ENCODE results near the gene KBTBD6.
"Not testable (repeated sequence)": the region's sequence is repeated elsewhere in the genome, so short reads cannot be mapped to it uniquely, and the experiment has no call there.

Gene KBTBD6

DNA sequence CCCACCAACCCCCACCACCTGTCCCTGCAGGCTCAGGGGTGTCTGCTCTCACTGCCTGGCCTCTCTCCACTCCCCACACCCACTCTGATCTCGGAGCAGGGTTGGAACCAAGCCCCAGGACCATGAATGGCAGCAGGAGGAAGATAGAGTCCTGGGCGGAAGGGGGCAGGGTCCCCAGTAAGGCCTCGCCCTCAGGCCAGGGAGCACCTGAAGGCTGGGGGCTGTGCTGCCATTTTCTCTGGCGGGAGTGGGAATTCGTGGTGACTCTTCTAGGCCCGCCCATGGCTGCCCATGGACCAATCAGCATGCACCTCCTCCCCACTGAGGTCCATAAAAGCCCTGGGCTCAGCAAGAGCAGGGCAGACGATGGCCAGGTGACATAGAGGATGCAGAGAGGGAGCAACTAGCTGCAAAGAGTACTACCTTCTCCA, 25.0 kb downstream of the KBTBD6 start:
- H3K27me3 ChIP-seq (ENCODE audit: control insufficient read depth, insufficient read depth, low read length), result no peaks in the 10 kb centered on the region
- no peak overlapping the region for H3K9ac ChIP-seq
- H2AFZ ChIP-seq, result no peak overlapping the region
- TF ChIP-seq, protein P1, sequence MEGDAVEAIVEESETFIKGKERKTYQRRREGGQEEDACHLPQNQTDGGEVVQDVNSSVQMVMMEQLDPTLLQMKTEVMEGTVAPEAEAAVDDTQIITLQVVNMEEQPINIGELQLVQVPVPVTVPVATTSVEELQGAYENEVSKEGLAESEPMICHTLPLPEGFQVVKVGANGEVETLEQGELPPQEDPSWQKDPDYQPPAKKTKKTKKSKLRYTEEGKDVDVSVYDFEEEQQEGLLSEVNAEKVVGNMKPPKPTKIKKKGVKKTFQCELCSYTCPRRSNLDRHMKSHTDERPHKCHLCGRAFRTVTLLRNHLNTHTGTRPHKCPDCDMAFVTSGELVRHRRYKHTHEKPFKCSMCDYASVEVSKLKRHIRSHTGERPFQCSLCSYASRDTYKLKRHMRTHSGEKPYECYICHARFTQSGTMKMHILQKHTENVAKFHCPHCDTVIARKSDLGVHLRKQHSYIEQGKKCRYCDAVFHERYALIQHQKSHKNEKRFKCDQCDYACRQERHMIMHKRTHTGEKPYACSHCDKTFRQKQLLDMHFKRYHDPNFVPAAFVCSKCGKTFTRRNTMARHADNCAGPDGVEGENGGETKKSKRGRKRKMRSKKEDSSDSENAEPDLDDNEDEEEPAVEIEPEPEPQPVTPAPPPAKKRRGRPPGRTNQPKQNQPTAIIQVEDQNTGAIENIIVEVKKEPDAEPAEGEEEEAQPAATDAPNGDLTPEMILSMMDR (IDR thresholded peaks at IDR 0.05), result no peak
- H3K79me2 ChIP-seq, result no peaks in the 10 kb centered on the region
- H3K27ac ChIP-seq, result no peak overlapping the region
- H3K36me3 ChIP-seq (ENCODE audit: control insufficient read depth, insufficient read depth, low read length), result no peaks in the 10 kb centered on the region
- H3K4me3 ChIP-seq (ENCODE audit: low read depth, low read length), result no peak overlapping the region
- H3K4me2 ChIP-seq (ENCODE audit: low read length), result no peak overlapping the region
- H3K9me3 ChIP-seq (ENCODE audit: control insufficient read depth, low read length), result no peaks in the 10 kb centered on the region
- no peaks in the 10 kb centered on the region for H3K4me1 ChIP-seq

DNA sequence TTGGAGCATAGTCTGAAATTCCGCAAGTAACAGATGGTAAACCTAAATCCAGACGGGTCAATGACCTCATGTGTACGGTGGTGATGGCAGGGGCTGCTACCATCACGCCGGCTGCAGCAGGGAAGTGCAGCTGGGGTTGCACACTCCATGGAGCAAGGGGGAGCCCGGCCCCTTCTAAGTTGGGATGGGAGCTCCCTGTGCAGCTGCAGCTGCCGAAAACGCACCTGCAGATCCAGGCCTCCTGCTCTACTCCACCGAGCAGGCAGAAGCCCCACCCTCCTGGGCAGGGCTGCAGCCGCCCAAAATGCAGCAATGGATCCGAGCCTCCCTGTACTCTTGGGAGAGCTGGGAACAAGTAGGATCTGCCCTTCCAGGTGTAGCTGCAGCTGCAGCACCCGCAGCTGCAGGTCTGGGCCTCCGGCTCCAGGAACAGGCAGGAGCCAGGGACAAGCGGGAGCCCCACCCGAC, 25.5 kb downstream of the KBTBD6 start:
- Histone ChIP-seq H3K27me3 (ENCODE audit: control insufficient read depth, insufficient read depth, low read length) (no peaks in the 10 kb centered on the region), H3K79me2 (no peaks in the 10 kb centered on the region), H3K4me3 (ENCODE audit: low read depth, low read length) (no peak overlapping the region), H3K4me1 (no peaks in the 10 kb centered on the region), H3K9me3 (ENCODE audit: control insufficient read depth, low read length) (no peaks in the 10 kb centered on the region), H2AFZ (no peak overlapping the region), H3K4me2 (ENCODE audit: low read length) (no peak overlapping the region), H3K9ac (no peak overlapping the region), H3K27ac (no peak overlapping the region), H3K36me3 (ENCODE audit: control insufficient read depth, insufficient read depth, low read length) (no peaks in the 10 kb centered on the region)
- TF ChIP-seq, protein P1 (IDR thresholded peaks at IDR 0.05), result no peak

DNA sequence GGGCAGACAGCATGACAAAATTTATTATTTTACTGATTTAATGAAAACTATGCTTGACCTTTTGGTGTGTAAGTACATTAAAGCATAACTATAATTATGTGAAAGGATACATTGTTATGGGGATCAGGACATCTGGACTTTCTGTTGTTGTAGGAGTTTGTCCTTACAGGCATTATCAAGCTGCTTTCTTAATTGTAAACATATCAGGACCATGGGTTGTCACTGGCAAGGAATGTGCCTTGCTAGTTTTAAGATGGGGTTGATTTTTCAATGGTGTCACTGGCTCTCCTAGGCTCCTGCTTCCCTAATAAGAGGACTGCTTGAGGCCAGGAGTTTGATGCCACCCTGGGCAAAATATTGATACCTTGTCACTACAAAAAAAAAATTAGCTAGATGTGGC, 32.6 kb downstream of the KBTBD6 start:
- Histone ChIP-seq H3K79me2 (no peaks in the 10 kb centered on the region), H3K9ac (no peak overlapping the region), H3K27ac (no peak overlapping the region), H3K4me2 (ENCODE audit: low read length) (no peak overlapping the region), H3K27me3 (ENCODE audit: control insufficient read depth, insufficient read depth, low read length) (no peaks in the 10 kb centered on the region), H3K9me3 (ENCODE audit: control insufficient read depth, low read length) (no peaks in the 10 kb centered on the region), H2AFZ (no peak overlapping the region), H3K4me3 (ENCODE audit: low read depth, low read length) (no peak overlapping the region), H3K36me3 (ENCODE audit: control insufficient read depth, insufficient read depth, low read length) (no peaks in the 10 kb centered on the region), H3K4me1 (no peaks in the 10 kb centered on the region)
- TF ChIP-seq, protein P1 (IDR thresholded peaks at IDR 0.05), result no peak

DNA sequence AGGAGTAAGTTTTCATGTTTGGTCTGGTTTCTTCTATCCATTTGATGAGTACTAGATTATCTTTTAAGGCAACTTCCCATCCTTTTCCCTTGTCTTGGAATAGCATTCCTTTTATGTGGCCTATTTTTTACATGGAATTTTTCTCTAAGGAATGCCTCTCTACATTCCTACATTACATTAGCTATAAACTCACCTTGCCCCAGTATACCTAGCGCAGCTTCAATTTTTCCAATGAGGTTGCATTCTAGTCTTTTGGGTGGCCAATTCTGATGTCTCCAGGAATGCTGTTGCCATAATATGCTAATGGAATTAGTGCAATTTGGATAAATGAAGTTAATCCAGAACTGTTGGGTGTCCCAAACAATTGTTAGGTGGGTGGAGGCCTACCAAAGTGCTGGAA, 33.8 kb downstream of the KBTBD6 start:
- H2AFZ ChIP-seq, result no peak overlapping the region
- TF ChIP-seq, protein P1 (IDR thresholded peaks at IDR 0.05), result no peak
- H3K79me2 ChIP-seq, result no peaks in the 10 kb centered on the region
- H3K9ac ChIP-seq, result no peak overlapping the region
- H3K9me3 ChIP-seq (ENCODE audit: control insufficient read depth, low read length), result no peaks in the 10 kb centered on the region
- no peak overlapping the region for H3K27ac ChIP-seq
- H3K4me3 ChIP-seq (ENCODE audit: low read depth, low read length), result no peak overlapping the region
- no peaks in the 10 kb centered on the region for H3K36me3 ChIP-seq (ENCODE audit: control insufficient read depth, insufficient read depth, low read length)
- H3K27me3 ChIP-seq (ENCODE audit: control insufficient read depth, insufficient read depth, low read length), result no peaks in the 10 kb centered on the region
- H3K4me1 ChIP-seq, result no peaks in the 10 kb centered on the region
- H3K4me2 ChIP-seq (ENCODE audit: low read length), result no peak overlapping the region

DNA sequence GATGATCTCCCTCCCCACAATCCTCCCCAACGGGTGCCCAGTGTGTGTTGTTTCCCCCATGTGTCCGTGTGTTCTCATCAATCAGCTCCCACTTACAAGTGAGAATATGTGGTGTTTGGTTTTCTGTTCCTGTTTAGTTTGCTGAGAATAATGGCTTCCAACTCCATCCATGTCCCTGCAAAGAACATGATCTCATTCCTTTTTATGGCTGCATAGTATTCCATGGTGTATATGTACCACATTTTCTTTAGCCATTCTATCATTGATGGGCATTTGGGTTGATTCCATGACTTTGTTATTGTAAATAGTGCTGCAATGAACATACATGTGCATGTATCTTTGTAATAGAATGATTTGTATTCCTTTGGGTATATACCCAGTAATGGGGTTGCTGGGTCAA, 36.9 kb downstream of the KBTBD6 start:
- H2AFZ ChIP-seq; H3K9ac ChIP-seq; H3K27me3 ChIP-seq (ENCODE audit: control insufficient read depth, insufficient read depth, low read length); H3K36me3 ChIP-seq (ENCODE audit: control insufficient read depth, insufficient read depth, low read length); H3K9me3 ChIP-seq (ENCODE audit: control insufficient read depth, low read length); H3K4me1 ChIP-seq; H3K27ac ChIP-seq; H3K79me2 ChIP-seq; H3K4me3 ChIP-seq (ENCODE audit: low read depth, low read length); H3K4me2 ChIP-seq (ENCODE audit: low read length): not testable (repeated sequence)

Measured in parathyroid adenoma (tissue), 2 donors.